HUES48 (cell line): ENCODE measurements around the gene ZBTB9.

Source experiments
- H3K27ac ChIP-seq: one replicate; pipeline ENCODE4 v1.7.0; 2013; ENCODE audit warnings: low read depth, low read length, inconsistent platforms
- H3K27me3 ChIP-seq: 2 replicates; pipeline ENCODE4 v1.6.1; 2013; ENCODE audit warnings: mild to moderate bottlenecking, low read length; ENCODE audit not compliant: control insufficient read depth, insufficient read depth
- H3K36me3 ChIP-seq: 2 replicates; pipeline ENCODE4 v1.6.1; 2013; ENCODE audit warnings: low read length; ENCODE audit not compliant: control insufficient read depth, insufficient read depth
- H3K4me1 ChIP-seq: 2 replicates; pipeline ENCODE4 v1.6.1; 2013; ENCODE audit warnings: mild to moderate bottlenecking, low read length; ENCODE audit not compliant: control insufficient read depth, insufficient read depth
- H3K4me3 ChIP-seq: 2 replicates; pipeline ENCODE4 v1.5.1; 2013; ENCODE audit warnings: mild to moderate bottlenecking, low read depth, low read length
- H3K9ac ChIP-seq: 2 replicates; pipeline ENCODE4 v1.6.1; 2013; ENCODE audit warnings: mild to moderate bottlenecking, low read depth, low read length, moderate library complexity
- H3K9me3 ChIP-seq: 2 replicates; pipeline ENCODE4 v1.6.1; 2013; ENCODE audit warnings: low read length; ENCODE audit not compliant: control insufficient read depth, insufficient read depth

ZBTB9 gene

GRCh38 chr6:33454009-33454946 is at the start of gene ZBTB9:
ZBTB9 (plus strand) TSS chr6:33454576; CDS start chr6:33455101, 525 bp downstream.
- Histone ChIP-seq H3K27me3 (no peaks in the 10 kb centered on the region), H3K9ac (peak within 1 kb of the TSS; percentile 71), H3K4me1 (0 out of 2 replicates have a peak, but pooled peaks cover 10% of the 10 kb centered on the region), H3K4me3 (peak within 1 kb of the TSS; percentile 72), H3K36me3 (peaks cover 44% of the 10 kb centered on the region), H3K27ac (peak within 1 kb of the TSS; percentile 84), H3K9me3 (no peaks in the 10 kb centered on the region)

GRCh38 chr6:33404884-33405283 is 49.5 kb upstream of the ZBTB9 start:
- Histone ChIP-seq H3K27me3 (no peaks in the 10 kb centered on the region), H3K4me3 (no peak overlapping the region), H3K9me3 (no peaks in the 10 kb centered on the region), H3K4me1 (peaks cover 4% of the 10 kb centered on the region; the same call in 1 of the 2 replicates), H3K27ac (no peak overlapping the region), H3K9ac (no peak overlapping the region), H3K36me3 (peaks cover 73% of the 10 kb centered on the region)

- Histone ChIP-seq H3K27ac (no peak overlapping the region), H3K27me3 (no peaks in the 10 kb centered on the region), H3K4me3 (no peak overlapping the region), H3K4me1 (peaks cover 4% of the 10 kb centered on the region; the same call in 1 of the 2 replicates), H3K9me3 (no peaks in the 10 kb centered on the region), H3K36me3 (peaks cover 68% of the 10 kb centered on the region), H3K9ac (no peak overlapping the region)
These were observed 48.9 kb upstream of the ZBTB9 start for GRCh38 chr6:33405386-33405940.

DNA sequence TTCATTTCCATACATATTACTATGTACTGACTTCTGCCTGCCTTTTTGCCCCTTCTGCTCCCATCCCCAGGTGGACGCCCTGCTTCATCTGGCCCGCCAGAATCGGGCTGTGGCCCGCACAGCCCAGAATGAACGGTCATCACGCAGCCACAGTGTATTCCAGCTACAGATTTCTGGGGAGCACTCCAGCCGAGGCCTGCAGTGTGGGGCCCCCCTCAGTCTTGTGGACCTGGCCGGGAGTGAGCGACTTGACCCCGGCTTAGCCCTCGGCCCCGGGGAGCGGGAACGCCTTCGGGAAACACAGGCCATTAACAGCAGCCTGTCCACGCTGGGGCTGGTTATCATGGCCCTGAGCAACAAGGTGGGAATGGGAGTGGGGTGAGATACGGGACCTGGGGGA is 48.2 kb upstream of the ZBTB9 start:
- peaks cover 4% of the 10 kb centered on the region; the same call in 1 of the 2 replicates for H3K4me1 ChIP-seq
- H3K9ac ChIP-seq, result no peak overlapping the region
- no peaks in the 10 kb centered on the region for H3K9me3 ChIP-seq
- no peaks in the 10 kb centered on the region for H3K27me3 ChIP-seq
- H3K27ac ChIP-seq, result no peak overlapping the region
- H3K4me3 ChIP-seq, result no peak overlapping the region
- peaks cover 68% of the 10 kb centered on the region for H3K36me3 ChIP-seq

DNA sequence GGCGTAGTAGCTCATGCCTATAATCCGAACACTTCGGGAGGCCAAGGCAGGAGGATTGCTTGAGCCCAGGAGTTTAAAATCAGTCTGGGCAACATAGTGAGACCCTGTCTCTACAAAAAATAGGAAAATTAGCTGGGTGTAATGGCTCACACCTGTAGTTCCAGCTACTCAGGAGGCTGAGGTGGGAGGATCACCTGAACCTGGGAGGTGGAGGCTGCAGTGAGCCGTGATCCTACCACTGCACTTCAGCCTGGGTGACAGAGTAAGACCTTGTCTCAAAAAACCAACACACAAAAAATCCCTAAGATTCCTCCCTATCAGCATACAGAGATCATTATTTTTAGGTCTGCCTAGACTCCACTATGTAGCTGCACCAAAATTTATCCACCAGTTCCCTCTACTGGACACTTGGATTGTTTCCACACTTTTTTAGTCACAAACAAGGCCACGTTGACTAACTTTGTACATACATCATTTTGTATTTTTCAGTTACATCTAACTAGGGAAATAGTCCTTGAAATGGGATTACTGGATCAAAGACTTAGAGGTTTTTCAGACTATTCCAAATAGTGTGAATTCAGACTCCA is 47.2 kb upstream of the ZBTB9 start:
- H3K36me3 ChIP-seq, result peaks cover 63% of the 10 kb centered on the region
- H3K27ac ChIP-seq, result no peak overlapping the region
- H3K9ac ChIP-seq, result no peak overlapping the region
- no peak overlapping the region for H3K4me3 ChIP-seq
- H3K27me3 ChIP-seq, result no peaks in the 10 kb centered on the region
- H3K4me1 ChIP-seq, result peaks cover 4% of the 10 kb centered on the region; the same call in 1 of the 2 replicates
- no peaks in the 10 kb centered on the region for H3K9me3 ChIP-seq

DNA sequence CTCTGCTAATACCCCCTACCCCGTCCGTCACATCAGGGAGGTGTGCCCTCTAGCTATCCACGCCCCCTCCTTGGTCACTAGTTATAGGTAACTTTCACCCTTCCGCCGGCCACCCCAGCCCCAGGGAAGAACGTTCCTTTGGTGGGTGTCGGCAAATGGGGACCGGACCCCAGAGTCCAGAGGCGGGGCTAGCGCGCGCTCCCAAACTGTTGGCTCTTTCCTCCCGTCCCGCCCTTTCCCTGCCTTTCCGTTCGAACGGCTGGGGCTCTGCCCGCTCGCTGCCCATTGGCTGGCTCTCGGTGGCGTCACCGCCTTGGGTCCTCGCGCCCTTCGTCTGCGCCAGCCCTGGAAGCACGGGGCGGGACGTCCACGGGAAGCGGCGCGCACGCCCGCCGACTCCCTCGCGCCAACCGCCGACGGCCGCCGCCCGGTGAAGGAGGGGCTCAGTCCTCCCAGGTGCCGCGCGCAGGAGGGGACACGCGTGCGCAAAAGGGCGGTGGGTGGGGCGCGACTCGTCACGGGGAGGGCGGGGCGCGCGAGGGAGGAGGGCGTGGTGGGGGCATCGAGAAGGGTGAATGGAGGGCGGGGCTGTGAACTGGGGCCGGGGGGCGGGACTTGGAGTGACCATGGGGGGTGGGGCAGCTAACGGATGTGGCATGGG is 44.2 kb upstream of the ZBTB9 start:
- H3K4me3 ChIP-seq, result peak overlapping the region; percentile 83
- H3K9me3 ChIP-seq, result no peaks in the 10 kb centered on the region
- peak overlapping the region; percentile 29 for H3K9ac ChIP-seq
- H3K27ac ChIP-seq, result peak overlapping the region; percentile 95
- H3K4me1 ChIP-seq, result peaks cover 4% of the 10 kb centered on the region; the same call in 1 of the 2 replicates
- peaks cover 62% of the 10 kb centered on the region for H3K36me3 ChIP-seq
- H3K27me3 ChIP-seq, result no peaks in the 10 kb centered on the region

DNA sequence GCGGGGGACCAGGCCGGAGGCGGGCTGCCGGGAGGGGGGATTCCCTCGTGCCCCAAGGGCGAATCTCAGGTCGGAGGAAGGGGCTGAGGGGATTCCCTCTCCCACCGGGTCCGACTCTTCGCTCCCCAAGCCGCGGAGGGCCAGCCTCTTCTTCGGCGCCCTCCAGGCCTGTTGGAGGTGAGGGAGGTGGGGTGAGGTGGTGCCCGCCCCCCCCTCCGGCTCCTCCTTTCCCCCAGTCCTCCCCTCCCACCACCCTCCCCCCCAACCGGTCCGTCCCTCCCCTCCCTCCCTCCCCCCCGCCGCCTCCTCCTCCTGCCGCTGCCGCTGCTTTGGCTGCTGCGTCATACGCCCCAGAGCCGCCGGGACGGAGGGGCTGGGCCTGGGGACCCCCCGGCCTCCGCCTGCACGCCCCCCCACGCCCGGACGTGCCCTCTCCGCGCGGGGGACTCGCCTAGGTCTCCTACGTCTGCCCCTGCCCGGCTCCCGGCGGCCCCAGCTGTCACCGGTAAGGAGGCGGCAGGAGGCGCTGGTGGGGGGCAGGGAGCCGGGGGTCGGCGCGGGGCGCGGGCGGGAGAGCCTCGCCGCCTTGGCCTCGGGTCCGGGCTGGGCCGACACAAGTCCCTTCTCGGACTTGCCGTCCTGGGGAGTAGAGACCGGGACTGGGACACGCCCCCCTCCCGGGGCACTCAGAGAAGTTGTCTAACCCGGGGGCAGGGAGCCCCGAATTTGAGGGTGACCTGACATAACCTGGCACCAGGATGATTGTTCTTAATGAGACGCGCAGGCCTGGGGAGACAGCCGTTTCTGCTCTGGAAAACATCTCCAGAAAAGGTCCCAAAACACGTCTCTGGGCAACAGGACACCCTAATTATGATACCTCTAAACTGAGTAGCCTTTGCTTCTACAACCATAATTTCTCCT is 43.4 kb upstream of the ZBTB9 start, which contains the start of gene PHF1:
Gene PHF1, plus strand, starts transcription at position 304 of the 921 bp plus-strand sequence. CDS start 1,250 bp downstream, outside the sequence.
- peak within 1 kb of the TSS; percentile 83 for H3K4me3 ChIP-seq
- H3K9ac ChIP-seq, result peak within 1 kb of the TSS; percentile 58

DNA sequence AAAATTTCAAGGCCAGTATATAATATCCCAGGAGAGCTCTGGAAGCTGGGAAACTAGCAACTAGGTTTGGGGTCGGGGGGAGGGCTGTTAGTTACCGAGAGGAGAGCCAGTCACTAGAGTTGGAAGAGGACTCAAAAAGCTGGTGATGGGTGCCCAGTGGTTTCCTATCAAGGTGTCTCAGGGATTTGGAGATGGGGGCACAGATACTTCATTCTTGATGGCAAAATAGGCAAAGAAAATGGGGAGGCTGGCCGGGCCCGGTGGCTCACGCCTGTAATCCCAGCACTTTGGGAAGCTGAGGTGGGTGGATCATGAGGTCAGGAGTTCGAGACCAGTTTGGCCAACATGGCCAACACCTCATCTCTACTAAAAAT is 42.8 kb upstream of the ZBTB9 start:
- peaks cover 8% of the 10 kb centered on the region; the same call in 1 of the 2 replicates for H3K4me1 ChIP-seq
- H3K4me3 ChIP-seq, result peak overlapping the region; percentile 83
- peak overlapping the region; percentile 95 for H3K27ac ChIP-seq
- H3K27me3 ChIP-seq, result no peaks in the 10 kb centered on the region
- H3K36me3 ChIP-seq, result peaks cover 62% of the 10 kb centered on the region
- peak overlapping the region; percentile 56 for H3K9ac ChIP-seq
- no peaks in the 10 kb centered on the region for H3K9me3 ChIP-seq

More for the DNA sequence above, 43.4 kb upstream of the ZBTB9 start, which contains the start of gene PHF1:
- Histone ChIP-seq H3K27ac (peak within 1 kb of the TSS; percentile 95), H3K36me3 (peaks cover 62% of the 10 kb centered on the region), H3K4me1 (peaks cover 4% of the 10 kb centered on the region; the same call in 1 of the 2 replicates), H3K9me3 (no peaks in the 10 kb centered on the region), H3K27me3 (no peaks in the 10 kb centered on the region)

GRCh38 chr6:33412140-33413009 is 42.0 kb upstream of the ZBTB9 start:
- no peak overlapping the region for H3K4me3 ChIP-seq
- no peaks in the 10 kb centered on the region for H3K9me3 ChIP-seq
- peaks cover 55% of the 10 kb centered on the region for H3K36me3 ChIP-seq
- H3K4me1 ChIP-seq, result peaks cover 10% of the 10 kb centered on the region; the same call in 1 of the 2 replicates
- no peak overlapping the region for H3K27ac ChIP-seq
- no peaks in the 10 kb centered on the region for H3K27me3 ChIP-seq
- H3K9ac ChIP-seq, result no peak overlapping the region
